NCI-H2196 (cell line): ENCODE measurements around the gene HNRNPH1.

ENCODE experiments used
- DNase-seq: peaks from one replicate; lab custom pipeline; 2025; ENCODE audit not compliant: unreplicated experiment; lab: John Stamatoyannopoulos, UW

The HNRNPH1 gene

GRCh38 chr5:179623906-179624741 lies 653 bp upstream of the HNRNPH1 start:
- peak; percentile 38 for DNase-seq

GRCh38 chr5:179621551-179622214 lies 1.8 kb downstream of the HNRNPH1 start:
- no peak for DNase-seq

GRCh38 chr5:179620703-179621350 lies 2.6 kb downstream of the HNRNPH1 start:
- no peak for DNase-seq

GRCh38 chr5:179620293-179620692 lies 3.2 kb downstream of the HNRNPH1 start:
- DNase-seq: no peak

GRCh38 chr5:179619776-179620175 lies 3.7 kb downstream of the HNRNPH1 start:
- DNase-seq: no peak

GRCh38 chr5:179618923-179619554 lies 4.4 kb downstream of the HNRNPH1 start:
- DNase-seq: no peak

GRCh38 chr5:179617930-179618329 lies 5.5 kb downstream of the HNRNPH1 start:
- DNase-seq: no peak

GRCh38 chr5:179616002-179616594 lies 7.4 kb downstream of the HNRNPH1 start:
- DNase-seq: no peak

- DNase-seq: no peak
Observed at GRCh38 chr5:179615203-179615602, 8.3 kb downstream of the HNRNPH1 start.

GRCh38 chr5:179614745-179615144 lies 8.7 kb downstream of the HNRNPH1 start:
- no peak for DNase-seq

- no peak for DNase-seq
Observed at GRCh38 chr5:179613460-179614071, 9.9 kb downstream of the HNRNPH1 start.

- DNase-seq: no peak
Observed at GRCh38 chr5:179612577-179613459, 10.7 kb downstream of the HNRNPH1 start.

GRCh38 chr5:179610903-179611265 lies 12.6 kb downstream of the HNRNPH1 start:
- no peak for DNase-seq

GRCh38 chr5:179610109-179610902 lies 13.2 kb downstream of the HNRNPH1 start:
- no peak for DNase-seq

- no peak for DNase-seq
Observed at GRCh38 chr5:179609834-179610108, 13.7 kb downstream of the HNRNPH1 start.

GRCh38 chr5:179608131-179608581 lies 15.3 kb downstream of the HNRNPH1 start:
- DNase-seq: no peak

- DNase-seq: no peak
Observed at GRCh38 chr5:179607160-179607931, 16.1 kb downstream of the HNRNPH1 start.

- no peak for DNase-seq
Observed at GRCh38 chr5:179606910-179607159, 16.6 kb downstream of the HNRNPH1 start.
